ENCODE results near the gene FER1L5.

DNA sequence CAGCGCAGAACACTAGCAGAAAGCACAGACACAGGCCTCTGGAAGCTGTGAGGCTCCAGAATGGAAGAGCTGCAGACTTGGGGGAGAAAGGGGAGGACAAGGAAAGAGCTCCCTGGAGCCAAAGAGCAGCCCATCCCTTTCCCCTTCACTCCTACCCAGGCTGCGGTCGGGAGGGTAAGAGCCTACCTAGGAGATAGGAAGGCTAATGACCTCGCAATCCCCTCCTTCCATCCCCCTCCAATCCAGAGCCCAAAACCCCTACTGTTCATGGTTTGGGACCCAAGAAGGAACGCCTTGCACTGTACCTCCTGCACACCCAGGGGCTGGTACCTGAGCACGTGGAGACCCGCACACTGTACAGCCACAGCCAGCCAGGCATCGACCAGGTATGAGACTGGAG, 57.5 kb downstream of the FER1L5 start:
- TF ChIP-seq POLR2A (IDR thresholded peaks at IDR 0.05) (no peak), POLR2AphosphoS5 (IDR thresholded peaks at IDR 0.05) (no peak)
- TF ChIP-seq, protein P1, sequence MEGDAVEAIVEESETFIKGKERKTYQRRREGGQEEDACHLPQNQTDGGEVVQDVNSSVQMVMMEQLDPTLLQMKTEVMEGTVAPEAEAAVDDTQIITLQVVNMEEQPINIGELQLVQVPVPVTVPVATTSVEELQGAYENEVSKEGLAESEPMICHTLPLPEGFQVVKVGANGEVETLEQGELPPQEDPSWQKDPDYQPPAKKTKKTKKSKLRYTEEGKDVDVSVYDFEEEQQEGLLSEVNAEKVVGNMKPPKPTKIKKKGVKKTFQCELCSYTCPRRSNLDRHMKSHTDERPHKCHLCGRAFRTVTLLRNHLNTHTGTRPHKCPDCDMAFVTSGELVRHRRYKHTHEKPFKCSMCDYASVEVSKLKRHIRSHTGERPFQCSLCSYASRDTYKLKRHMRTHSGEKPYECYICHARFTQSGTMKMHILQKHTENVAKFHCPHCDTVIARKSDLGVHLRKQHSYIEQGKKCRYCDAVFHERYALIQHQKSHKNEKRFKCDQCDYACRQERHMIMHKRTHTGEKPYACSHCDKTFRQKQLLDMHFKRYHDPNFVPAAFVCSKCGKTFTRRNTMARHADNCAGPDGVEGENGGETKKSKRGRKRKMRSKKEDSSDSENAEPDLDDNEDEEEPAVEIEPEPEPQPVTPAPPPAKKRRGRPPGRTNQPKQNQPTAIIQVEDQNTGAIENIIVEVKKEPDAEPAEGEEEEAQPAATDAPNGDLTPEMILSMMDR (IDR thresholded peaks at IDR 0.05), result no peak
